CD4-positive, CD25-positive, alpha-beta regulatory T cell (primary cell): ENCODE measurements around the gene EVX2. TPM values are rescaled to one million over a fixed set of nuclear protein-coding genes. Genes with fewer than 3 reads are reported as not detected.

Experiments used
- ATAC-seq, 2 donors: fragments of 150-1000 bp; cut with Tn5 transposase; one replicate each; pipeline ENCODE4 v1.10.0; 2021; ENCODE audit warnings: low read depth in 2 of 2, moderate number of reproducible peaks in 2 of 2, moderate library complexity in 1 of 2
- DNase-seq, 3 donors: peaks; one replicate each; pipeline versions ENCODE4 v3.0.0 to v3.0.0-alpha.2; 2012 to 2022; ENCODE audit warnings: mixed read lengths in 1 of 3
- H3K27ac ChIP-seq: one replicate; pipeline ENCODE4 v1.7.0; 2013; ENCODE audit warnings: mild to moderate bottlenecking, low read length; ENCODE audit not compliant: insufficient read depth, poor library complexity, severe bottlenecking
- H3K27me3 ChIP-seq: one replicate; pipeline ENCODE4 v1.7.0; 2013; ENCODE audit warnings: low read length; ENCODE audit not compliant: control insufficient read depth, insufficient read depth
- H3K36me3 ChIP-seq: one replicate; pipeline ENCODE4 v1.7.0; 2013; ENCODE audit warnings: mild to moderate bottlenecking, low read length, moderate library complexity; ENCODE audit not compliant: control insufficient read depth, insufficient read depth
- H3K4me1 ChIP-seq: 2 replicates; pipeline ENCODE4 v1.7.0; 2013; ENCODE audit warnings: mild to moderate bottlenecking, low read length; ENCODE audit not compliant: insufficient read depth, control insufficient read depth, poor library complexity, severe bottlenecking
- H3K4me3 ChIP-seq: one replicate; pipeline ENCODE4 v1.7.0; 2013; ENCODE audit warnings: low read depth, mild to moderate bottlenecking, low read length, moderate library complexity
- H3K9me3 ChIP-seq, 2 experiments: 1 replicate in 1 of 2; 2 replicates in 1 of 2; pipeline ENCODE4 v1.7.0; 2013; ENCODE audit warnings: low read length in 2 of 2, mild to moderate bottlenecking in 1 of 2, moderate library complexity in 1 of 2; ENCODE audit not compliant: control insufficient read depth in 2 of 2
- H3K27ac Mint-ChIP-seq, 3 donors: one replicate each; pipeline ENCODE4 v1.8.0; 2020 to 2022; ENCODE audit warnings: mild to moderate bottlenecking in 3 of 3, mixed read lengths in 3 of 3, moderate library complexity in 2 of 3
- H3K27me3 Mint-ChIP-seq: one replicate; pipeline ENCODE4 v1.8.0; 2022; ENCODE audit warnings: mild to moderate bottlenecking, mixed read lengths
- H3K36me3 Mint-ChIP-seq: one replicate; pipeline ENCODE4 v1.8.0; 2020; ENCODE audit warnings: mixed read lengths
- H3K4me1 Mint-ChIP-seq, 4 donors: one replicate each; pipeline ENCODE4 v1.8.0; 2020 to 2022; ENCODE audit warnings: mixed read lengths in 4 of 4, mild to moderate bottlenecking in 1 of 4
- H3K4me3 Mint-ChIP-seq, 4 donors: one replicate each; pipeline ENCODE4 v1.8.0; 2020 to 2022; ENCODE audit warnings: mild to moderate bottlenecking in 4 of 4, mixed read lengths in 4 of 4, moderate library complexity in 3 of 4
- H3K9me3 Mint-ChIP-seq, 7 donors: one replicate each; pipeline ENCODE4 v1.8.0; 2020 to 2022; ENCODE audit warnings: mixed read lengths in 7 of 7, mild to moderate bottlenecking in 3 of 7, moderate library complexity in 2 of 7
- polyA plus RNA-seq, 4 donors: library from polyadenylated mRNA; unstranded; fragments of 300-500 nt; fragmentation: Illumina TruSeq; gene quantifications; one replicate each; pipeline ENCODE4 v1.2.3, GENCODE V29; 2021
- total RNA-seq: library from RNA; stranded (reverse); gene quantifications from one replicate; pipeline ENCODE4 v1.2.3, GENCODE V29; 2022

Gene EVX2
- total and polyA plus RNA-seq, 5 donors from 2014 or later: not detected

- Histone ChIP-seq H3K27me3 (peaks cover 65% of the 10 kb centered on the region), H3K4me1 (peaks cover 13% of the 10 kb centered on the region), H3K27ac (no peak overlapping the region), H3K9me3 (peaks cover 33 to 70% of the 10 kb centered on the region in 2 experiments), H3K36me3 (no peaks in the 10 kb centered on the region), H3K4me3 (no peak overlapping the region)
- Mint-ChIP-seq H3K27ac (peak overlapping the region in 2 of 3 donors; percentile 75 to 84), H3K4me3 (peak overlapping the region in 3 of 4 donors; percentile 33 to 74 (median 55)), H3K27me3 (peaks cover 88% of the 10 kb centered on the region), H3K9me3 (peaks cover 0 to 52% (median 14%) of the 10 kb centered on the region in 7 donors), H3K4me1 (peaks cover 2 to 16% (median 15%) of the 10 kb centered on the region in 4 donors), H3K36me3 (peaks cover 4% of the 10 kb centered on the region)
- no peak for ATAC-seq
- no peak for DNase-seq
These were observed 3.8 kb downstream of the EVX2 start for GRCh38 chr2:176079831-176080539.

- peaks cover 33 to 64% of the 10 kb centered on the region in 2 experiments for H3K9me3 ChIP-seq
- peak overlapping the region; percentile 75 to 84 (median 77) for H3K27ac Mint-ChIP-seq
- H3K4me3 Mint-ChIP-seq: peak overlapping the region; percentile 33 to 84 (median 64)
- H3K36me3 Mint-ChIP-seq: peaks cover 4% of the 10 kb centered on the region
- peaks cover 2 to 16% (median 15%) of the 10 kb centered on the region in 4 donors for H3K4me1 Mint-ChIP-seq
- H3K27me3 Mint-ChIP-seq: peaks cover 88% of the 10 kb centered on the region
- peaks cover 0 to 48% (median 14%) of the 10 kb centered on the region in 7 donors for H3K9me3 Mint-ChIP-seq
- H3K4me3 ChIP-seq: no peak overlapping the region
- DNase-seq: no peak
- H3K36me3 ChIP-seq: no peaks in the 10 kb centered on the region
- H3K4me1 ChIP-seq: peaks cover 13% of the 10 kb centered on the region
- no peak for ATAC-seq
- H3K27ac ChIP-seq: no peak overlapping the region
- H3K27me3 ChIP-seq: peaks cover 66% of the 10 kb centered on the region
These were observed 4.4 kb downstream of the EVX2 start for GRCh38 chr2:176079285-176079830.

DNA sequence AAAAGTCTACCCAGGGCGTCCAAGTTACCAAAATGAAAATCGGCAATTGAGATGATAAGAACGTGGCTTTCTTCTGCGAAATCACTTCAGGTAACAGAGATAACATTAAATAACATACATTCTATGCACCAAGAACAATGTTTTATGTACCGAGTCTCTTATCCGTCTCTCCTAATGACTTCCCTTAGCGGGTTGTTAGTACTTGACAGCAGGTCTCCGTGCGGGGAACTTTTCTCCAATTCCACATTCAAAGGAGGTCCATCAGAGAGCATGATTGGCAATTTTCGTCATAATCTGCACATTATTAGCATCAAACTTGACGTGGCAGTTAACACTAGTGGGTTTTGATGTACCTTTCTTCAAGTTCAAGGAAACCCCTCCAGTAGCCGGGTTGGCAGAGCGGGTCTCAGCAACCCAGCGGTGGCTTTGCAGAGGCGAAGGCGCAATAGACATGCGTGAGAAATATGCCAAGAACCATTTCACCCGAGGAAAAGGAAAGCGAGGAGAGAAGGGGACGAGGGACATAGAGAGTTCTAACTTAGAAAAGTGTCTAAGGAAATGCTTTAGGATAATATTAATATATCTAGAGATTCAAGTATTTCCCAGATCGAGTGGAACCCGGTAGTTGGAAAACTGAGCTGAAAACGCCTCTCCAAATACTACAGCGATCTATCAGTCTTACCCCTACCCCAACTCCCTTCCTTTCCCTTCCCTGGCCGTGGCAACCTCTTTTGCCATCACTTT is 5.0 kb downstream of the EVX2 start:
- Mint-ChIP-seq H3K27ac (peak overlapping the region in 2 of 3 donors; percentile 77 to 84), H3K36me3 (peaks cover 3% of the 10 kb centered on the region), H3K27me3 (peaks cover 87% of the 10 kb centered on the region), H3K4me1 (peaks cover 2 to 15% (median 12%) of the 10 kb centered on the region in 4 donors), H3K4me3 (peak overlapping the region; percentile 44 to 84 (median 64)), H3K9me3 (peaks cover 0 to 42% (median 11%) of the 10 kb centered on the region in 7 donors)
- H3K4me3 ChIP-seq: no peak overlapping the region
- no peak for DNase-seq
- peaks cover 13% of the 10 kb centered on the region for H3K4me1 ChIP-seq
- no peak overlapping the region for H3K27ac ChIP-seq
- ATAC-seq: no peak
- peaks cover 30 to 58% of the 10 kb centered on the region in 2 experiments for H3K9me3 ChIP-seq
- H3K27me3 ChIP-seq: peaks cover 65% of the 10 kb centered on the region
- H3K36me3 ChIP-seq: no peaks in the 10 kb centered on the region

GRCh38 chr2:176076796-176077195 is 7.0 kb downstream of the EVX2 start:
- peaks cover 86% of the 10 kb centered on the region for H3K27me3 Mint-ChIP-seq
- H3K36me3 ChIP-seq: no peaks in the 10 kb centered on the region
- H3K4me3 Mint-ChIP-seq: peak overlapping the region in 1 of 4 donors; percentile 21
- H3K4me1 Mint-ChIP-seq: peaks cover 0 to 15% (median 10%) of the 10 kb centered on the region in 4 donors
- no peak overlapping the region for H3K27ac Mint-ChIP-seq
- DNase-seq: no peak
- no peaks in the 10 kb centered on the region for H3K36me3 Mint-ChIP-seq
- H3K9me3 Mint-ChIP-seq: peaks cover 0 to 37% (median 7%) of the 10 kb centered on the region in 7 donors
- H3K9me3 ChIP-seq: peaks cover 28 to 38% of the 10 kb centered on the region in 2 experiments
- H3K27me3 ChIP-seq: peaks cover 73% of the 10 kb centered on the region
- peaks cover 13% of the 10 kb centered on the region for H3K4me1 ChIP-seq
- no peak for ATAC-seq
- H3K4me3 ChIP-seq: no peak overlapping the region
- no peak overlapping the region for H3K27ac ChIP-seq

- H3K9me3 Mint-ChIP-seq: peaks cover 0 to 33% (median 4%) of the 10 kb centered on the region in 7 donors
- no peak overlapping the region for H3K4me3 Mint-ChIP-seq
These were observed 7.7 kb downstream of the EVX2 start for GRCh38 chr2:176076063-176076462.

DNA sequence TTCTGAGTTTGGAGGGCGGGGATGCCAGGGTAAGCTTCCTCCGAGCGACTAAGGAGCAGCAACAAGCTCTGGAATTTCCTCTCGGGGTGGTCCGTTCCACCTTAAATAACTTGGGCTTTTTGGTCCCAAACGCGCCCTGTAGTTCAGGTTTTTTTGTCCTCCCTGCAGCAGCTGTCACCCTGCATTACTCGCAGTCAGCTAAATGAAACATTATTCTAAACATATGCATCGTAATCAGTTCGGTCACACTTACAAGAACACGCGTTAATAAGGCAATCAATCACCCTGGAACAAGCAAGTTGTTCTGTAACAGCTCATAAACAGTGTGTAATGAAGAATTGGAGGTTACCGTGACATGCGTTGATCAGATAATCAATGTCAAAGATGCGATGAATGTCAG is 8.3 kb downstream of the EVX2 start:
- H3K4me3 Mint-ChIP-seq: peak overlapping the region in 1 of 4 donors; percentile 27

More at GRCh38 chr2:176076063-176076462, 7.7 kb downstream of the EVX2 start:
- no peaks in the 10 kb centered on the region for H3K36me3 ChIP-seq
- peaks cover 13% of the 10 kb centered on the region for H3K4me1 ChIP-seq
- ATAC-seq (no peak), DNase-seq (no peak)
- peaks cover 86% of the 10 kb centered on the region for H3K27me3 Mint-ChIP-seq
- H3K36me3 Mint-ChIP-seq: no peaks in the 10 kb centered on the region
- peaks cover 70% of the 10 kb centered on the region for H3K27me3 ChIP-seq
- H3K4me1 Mint-ChIP-seq: peaks cover 0 to 15% (median 9%) of the 10 kb centered on the region in 4 donors
- no peak overlapping the region for H3K4me3 ChIP-seq
- no peak overlapping the region for H3K27ac ChIP-seq
- no peak overlapping the region for H3K27ac Mint-ChIP-seq
- H3K9me3 ChIP-seq: peaks cover 23 to 31% of the 10 kb centered on the region in 2 experiments

GRCh38 chr2:176074919-176075425 is 8.8 kb downstream of the EVX2 start:
- H3K9me3 Mint-ChIP-seq: peaks cover 0 to 30% (median 4%) of the 10 kb centered on the region in 7 donors
- Histone ChIP-seq H3K4me1 (peaks cover 9% of the 10 kb centered on the region), H3K27ac (no peak overlapping the region), H3K4me3 (no peak overlapping the region), H3K36me3 (no peaks in the 10 kb centered on the region), H3K27me3 (peaks cover 76% of the 10 kb centered on the region), H3K9me3 (peaks cover 21 to 24% of the 10 kb centered on the region in 2 experiments)
- H3K4me3 Mint-ChIP-seq: no peak overlapping the region
- no peak overlapping the region for H3K27ac Mint-ChIP-seq
- peaks cover 92% of the 10 kb centered on the region for H3K27me3 Mint-ChIP-seq
- no peaks in the 10 kb centered on the region for H3K36me3 Mint-ChIP-seq
- ATAC-seq (no peak), DNase-seq (no peak)
- peaks cover 0 to 15% (median 8%) of the 10 kb centered on the region in 4 donors for H3K4me1 Mint-ChIP-seq

More for the DNA sequence above, 8.3 kb downstream of the EVX2 start:
- Histone ChIP-seq H3K4me3 (no peak overlapping the region), H3K27ac (no peak overlapping the region), H3K27me3 (peaks cover 71% of the 10 kb centered on the region), H3K9me3 (peaks cover 21 to 25% of the 10 kb centered on the region in 2 experiments), H3K4me1 (peaks cover 11% of the 10 kb centered on the region), H3K36me3 (no peaks in the 10 kb centered on the region)
- Mint-ChIP-seq H3K4me1 (peaks cover 0 to 15% (median 8%) of the 10 kb centered on the region in 4 donors), H3K27me3 (peaks cover 87% of the 10 kb centered on the region), H3K9me3 (peaks cover 0 to 30% (median 4%) of the 10 kb centered on the region in 7 donors), H3K27ac (no peak overlapping the region), H3K36me3 (no peaks in the 10 kb centered on the region)
- DNase-seq: no peak
- ATAC-seq: no peak
